Epithelial cell of prostate (primary cell): ENCODE data around the gene ABCA2.

Experiments
- DNase-seq: peaks from one replicate; pipeline ENCODE4 v3.0.0-alpha.2; 2011; ENCODE audit warnings: low read depth, low spot score
- H3K27ac ChIP-seq: fragments of 450-650 bp; 2 replicates; pipeline ENCODE4 v1.5.1; 2017; ENCODE audit warnings: mild to moderate bottlenecking

Gene ABCA2

GRCh38 chr9:136983656-136984314, 44.3 kb downstream of the ABCA2 start:
- DNase-seq = no peak
- no peak overlapping the region for H3K27ac ChIP-seq

- no peak for DNase-seq
- no peak overlapping the region for H3K27ac ChIP-seq
Observed at GRCh38 chr9:136983167-136983566, 44.9 kb downstream of the ABCA2 start.

- no peak for DNase-seq
- no peak within 1 kb of the TSS for H3K27ac ChIP-seq
Observed at GRCh38 chr9:136982232-136983051, 45.6 kb downstream of the ABCA2 start, which contains the start of gene LCNL1. LCNL1 (plus strand) TSS chr9:136982993; CDS start chr9:136983587, 594 bp downstream.

- no peak overlapping the region for H3K27ac ChIP-seq
- DNase-seq = no peak
Observed at GRCh38 chr9:136981588-136982231, 46.3 kb downstream of the ABCA2 start.

GRCh38 chr9:136980669-136981478, 47.2 kb downstream of the ABCA2 start:
- H3K27ac ChIP-seq = no peak overlapping the region
- DNase-seq = no peak

GRCh38 chr9:136979769-136980587, 48.1 kb downstream of the ABCA2 start:
- no peak overlapping the region for H3K27ac ChIP-seq
- no peak for DNase-seq

GRCh38 chr9:136978865-136979544, 49.0 kb downstream of the ABCA2 start:
- DNase-seq = no peak
- no peak overlapping the region for H3K27ac ChIP-seq

- no peak overlapping the region for H3K27ac ChIP-seq
- DNase-seq = no peak
Observed at GRCh38 chr9:136978073-136978864, 49.8 kb downstream of the ABCA2 start.

- no peak for DNase-seq
- no peak overlapping the region for H3K27ac ChIP-seq
Observed at GRCh38 chr9:136977649-136978072, 50.4 kb downstream of the ABCA2 start.

GRCh38 chr9:136977223-136977622, 50.8 kb downstream of the ABCA2 start, which contains the start of gene PTGDS:
PTGDS (plus strand) TSS chr9:136977504; CDS start chr9:136977579, 75 bp downstream.
- H3K27ac ChIP-seq = no peak within 1 kb of the TSS

GRCh38 chr9:136975644-136976043, 52.4 kb downstream of the ABCA2 start:
- no peak for DNase-seq
- H3K27ac ChIP-seq = no peak overlapping the region

More at GRCh38 chr9:136977223-136977622, 50.8 kb downstream of the ABCA2 start, which contains the start of gene PTGDS:
- DNase-seq = no peak

GRCh38 chr9:136974817-136975535, 53.1 kb downstream of the ABCA2 start:
- H3K27ac ChIP-seq = no peak overlapping the region
- DNase-seq = no peak

- no peak overlapping the region for H3K27ac ChIP-seq
- DNase-seq = no peak
Observed at GRCh38 chr9:136973618-136974617, 54.1 kb downstream of the ABCA2 start.

- no peak overlapping the region for H3K27ac ChIP-seq
- no peak for DNase-seq
Observed at GRCh38 chr9:136972743-136973142, 55.3 kb downstream of the ABCA2 start.

- no peak for DNase-seq
- H3K27ac ChIP-seq = no peak overlapping the region
Observed at GRCh38 chr9:136972335-136972734, 55.7 kb downstream of the ABCA2 start.

GRCh38 chr9:136971746-136972145, 56.3 kb downstream of the ABCA2 start:
- H3K27ac ChIP-seq = no peak overlapping the region
- no peak for DNase-seq
